A549 (cell line): Measurements from ENCODE around the gene ITGB2. TPM values are rescaled to one million over a fixed set of nuclear protein-coding genes. Genes with fewer than 3 reads are reported as not detected.

Experiments used
- ATAC-seq, 2 experiments: fragments of 200-7000 bp in 1 of 2; fragments of >200 bp in 1 of 2; cut with Nextera tagmentation in 1 of 2; cut with Tn5 transposase in 1 of 2; 3 replicates each; pipeline versions ENCODE4 v1.8.0 to v1.9.1; 2018 to 2020; ENCODE audit warnings: mild to moderate bottlenecking in 1 of 2, moderate library complexity in 1 of 2
- CTCF ChIA-PET: fragments of 300-600 bp; sonication (Branson Sonifier 250); formaldehyde crosslinking; extraction: SDS; loops from one replicate; lab custom pipeline; 2021; ENCODE audit warnings: antibody characterized with exemption, inconsistent platforms; lab: Yijun Ruan, JAX
- POLR2A ChIA-PET: fragments of 350-600 bp; formaldehyde crosslinking; extraction: SDS; loops from one replicate; lab custom pipeline; 2021; ENCODE audit warnings: antibody characterized with exemption, inconsistent platforms; lab: Yijun Ruan, JAX
- DNase-seq, 2 experiments: peaks; one replicate each; pipeline versions ENCODE4 v3.0.0 to v3.0.0-alpha.2; 2011 to 2016; ENCODE audit warnings: low read depth in 1 of 2, low spot score in 1 of 2
- FAIRE-seq: peaks from 2 replicates; lab custom pipeline; 2011; peaks lifted over from hg19 to GRCh38; lab: Jason Lieb, UNC
- H3K27ac ChIP-seq, 2 experiments: fragments of >200 bp; sonication (Bioruptor Twin); formaldehyde crosslinking; 3 replicates each; pipeline ENCODE4 v1.5.1; 2016 to 2017
- H3K4me1 ChIP-seq: fragments of >200 bp; sonication (Bioruptor Twin); formaldehyde crosslinking; 3 replicates; pipeline ENCODE4 v1.6.1; 2016
- H3K4me2 ChIP-seq: fragments of >200 bp; sonication (Bioruptor Twin); formaldehyde crosslinking; 3 replicates; pipeline ENCODE4 v1.6.1; 2016
- H3K4me3 ChIP-seq: fragments of >200 bp; sonication (Bioruptor Twin); formaldehyde crosslinking; 3 replicates; pipeline ENCODE4 v1.5.1; 2016
- H3K9me3 ChIP-seq: fragments of >200 bp; sonication (Bioruptor Twin); formaldehyde crosslinking; 3 replicates; pipeline ENCODE4 v1.6.1; 2016
- ATOH8 ChIP-seq: fragments of 250-450 bp; sonication (Bioruptor Pico); IDR thresholded peaks from 2 replicates; pipeline ENCODE4 v1.5.0; 2020; ENCODE audit warnings: low read depth, mild to moderate bottlenecking, moderate library complexity
- BHLHE40 ChIP-seq: IDR thresholded peaks from 2 replicates; pipeline ENCODE4 v1.6.1; 2012; ENCODE audit warnings: low read depth, low read length, inconsistent platforms
- E2F6 ChIP-seq: IDR thresholded peaks from 2 replicates; pipeline ENCODE4 v1.6.1; 2012; ENCODE audit warnings: low read depth, borderline replicate concordance
- EHF ChIP-seq: fragments of 250-450 bp; sonication (Bioruptor Pico); IDR thresholded peaks from 2 replicates; pipeline ENCODE4 v1.5.0; 2020; ENCODE audit warnings: mild to moderate bottlenecking
- ELK1 ChIP-seq: fragments of 150-350 bp; IDR thresholded peaks from 2 replicates; pipeline ENCODE4 v1.6.1; 2014; ENCODE audit warnings: low read depth, mild to moderate bottlenecking, low read length
- FOXS1 ChIP-seq: fragments of 250-450 bp; sonication (Bioruptor Pico); IDR thresholded peaks from 2 replicates; pipeline ENCODE4 v1.5.0; 2020; ENCODE audit warnings: mild to moderate bottlenecking, moderate library complexity
- HDAC2 ChIP-seq: fragments of 200-600 bp; sonication (generic); IDR thresholded peaks from 2 replicates; pipeline ENCODE4 v1.6.1; 2016
- HES2 ChIP-seq: fragments of >200 bp; sonication (Bioruptor Twin); formaldehyde crosslinking; IDR thresholded peaks from 2 replicates; pipeline ENCODE4 v1.6.1; 2016
- HMGXB4 ChIP-seq: fragments of 250-450 bp; sonication (Bioruptor Pico); IDR thresholded peaks from 2 replicates; pipeline ENCODE4 v1.5.0; 2021; ENCODE audit warnings: mild to moderate bottlenecking, moderate library complexity, borderline replicate concordance
- KDM5A ChIP-seq: fragments of 200-600 bp; sonication (generic); IDR thresholded peaks from 2 replicates; pipeline ENCODE4 v1.6.1; 2016; ENCODE audit warnings: antibody characterized with exemption, mild to moderate bottlenecking
- MYC ChIP-seq: IDR thresholded peaks from 2 replicates; pipeline ENCODE4 v1.6.1; 2012; ENCODE audit warnings: mild to moderate bottlenecking, inconsistent platforms, low read length, improper control_type of control experiment, borderline replicate concordance
- NFE2L2 ChIP-seq: fragments of 150-350 bp; conservative IDR thresholded peaks from 2 replicates; pipeline ENCODE4 v1.6.1; 2014; ENCODE audit warnings: low read length
- PBX3 ChIP-seq: IDR thresholded peaks from 2 replicates; pipeline ENCODE4 v1.6.1; 2012
- PHF8 ChIP-seq: fragments of 200-600 bp; sonication (generic); IDR thresholded peaks from 2 replicates; pipeline ENCODE4 v1.6.1; 2016; ENCODE audit warnings: low read depth, mild to moderate bottlenecking, antibody characterized with exemption, moderate library complexity, borderline replicate concordance
- POLR2AphosphoS2 ChIP-seq: conservative IDR thresholded peaks from 2 replicates; pipeline ENCODE4 v1.6.1; 2012; ENCODE audit warnings: low read length, improper control_type of control experiment, inconsistent platforms
- RCOR1 ChIP-seq: fragments of 150-350 bp; IDR thresholded peaks from 2 replicates; pipeline ENCODE4 v1.6.1; 2014; ENCODE audit warnings: antibody characterized with exemption, low read length, low read depth
- RNF2 ChIP-seq: fragments of 200-600 bp; sonication (generic); IDR thresholded peaks from 2 replicates; pipeline ENCODE4 v1.6.1; 2016; ENCODE audit warnings: low read depth, mild to moderate bottlenecking, antibody characterized with exemption, moderate library complexity, borderline replicate concordance
- TP53 ChIP-seq: fragments of 250-450 bp; sonication (Bioruptor Pico); IDR thresholded peaks from 2 replicates; pipeline ENCODE4 v1.5.0; 2021; ENCODE audit warnings: mild to moderate bottlenecking, moderate library complexity
- WGBS: methylation state at CpG from one replicate; pipeline ENCODE4 v1.1.6; 2017; ENCODE audit errors: missing lambda C conversion rate; 5-methylcytosine and 5-hydroxymethylcytosine counted together
- polyA plus RNA-seq, 4 experiments: library from polyadenylated mRNA; depleted of rRNA in 3 of 4; stranded (reverse); fragments of >200 nt; fragmentation: RNase III in 1 of 4; extraction: RNeasy Plus Mini Kit Qiagen cat#74134 plus additional on column Dnase treatment in 1 of 4; gene quantifications; 2 replicates in 3 of 4; 3 replicates in 1 of 4; pipeline ENCODE4 v1.2.3, GENCODE V29; 2011 to 2017

Gene ITGB2
- polyA plus RNA-seq, 2 of the 4 experiments (the other 2 are of a cell fraction) = 0.46 to 0.59 TPM

DNA sequence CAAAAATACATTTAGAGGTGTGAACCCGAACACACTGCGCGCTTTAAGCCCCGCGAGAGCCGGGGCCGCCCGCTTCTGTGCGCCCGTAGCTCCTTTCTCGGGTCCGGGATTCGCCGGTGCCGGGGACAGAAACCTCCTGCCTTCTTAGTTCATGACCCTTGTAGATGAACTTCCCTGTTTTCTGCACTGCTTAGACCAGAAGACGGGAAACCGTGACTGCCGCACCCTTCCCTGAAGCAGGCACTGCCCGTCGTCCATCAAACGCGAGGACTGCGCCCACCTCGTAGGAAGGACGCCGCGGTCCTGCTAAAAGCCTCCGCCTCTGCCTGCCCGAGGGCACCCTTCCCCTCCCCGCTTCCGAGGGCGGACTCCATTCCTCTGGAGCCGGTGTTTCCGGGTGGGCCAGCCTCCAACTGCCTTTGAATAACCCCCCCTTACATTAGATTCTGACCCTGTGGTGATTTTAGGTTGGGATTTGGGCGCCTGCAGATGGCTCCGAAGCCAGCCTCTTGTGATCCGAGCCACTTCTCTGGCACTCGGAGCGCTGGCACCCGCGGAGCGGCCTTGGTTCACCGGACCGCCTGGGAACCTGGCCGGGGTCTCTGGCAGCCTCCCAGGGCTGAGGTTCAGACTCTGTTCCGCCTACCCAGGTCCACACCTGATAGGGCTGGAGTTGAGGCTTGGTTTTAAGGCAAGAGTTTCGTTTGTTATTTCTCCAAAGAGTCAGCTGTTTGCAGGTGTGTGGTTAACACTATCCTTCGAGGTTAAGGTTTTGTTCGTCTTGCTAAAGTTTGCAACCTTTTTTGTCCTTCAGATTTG, 46.0 kb downstream of the ITGB2 start:
- POLR2A ChIA-PET = no interaction called here
- 86% methylated on average over 46 of the region's 49 CpGs for WGBS
- Histone ChIP-seq H3K27ac (peak overlapping the region; percentile 82 to 97; a peak in 5 of 6 replicates), H3K9me3 (no peaks in the 10 kb centered on the region), H3K4me3 (peak overlapping the region; percentile 66), H3K4me1 (peaks cover 49% of the 10 kb centered on the region), H3K4me2 (peak overlapping the region; percentile 93)
- ATAC-seq (no peak), DNase-seq (no peak), FAIRE-seq (no peak)
- CTCF ChIA-PET = interaction anchor here (0.7 to 1.9 kb wide), 6 partner anchors 18 to 1099 kb away, joined by 3 to 6 read pairs (median 4); partner anchors contain the start of gene UBE2G2
- TF ChIP-seq ATOH8 (CRISPR knock-in tag) = no peak
- TF ChIP-seq MYC = no peak
- no peak for TF ChIP-seq HMGXB4 (CRISPR knock-in tag)
- no peak for TF ChIP-seq RCOR1
- no peak for TF ChIP-seq TP53 (CRISPR knock-in tag)
- TF ChIP-seq HDAC2 = no peak
- TF ChIP-seq KDM5A = no peak
- TF ChIP-seq BHLHE40 = no peak
- no peak for TF ChIP-seq PBX3
- no peak for TF ChIP-seq HES2
- no peak for TF ChIP-seq NFE2L2
- no peak for TF ChIP-seq POLR2AphosphoS2
- TF ChIP-seq EHF = no peak
- TF ChIP-seq ELK1 = no peak
- TF ChIP-seq FOXS1 (CRISPR knock-in tag) = no peak

DNA sequence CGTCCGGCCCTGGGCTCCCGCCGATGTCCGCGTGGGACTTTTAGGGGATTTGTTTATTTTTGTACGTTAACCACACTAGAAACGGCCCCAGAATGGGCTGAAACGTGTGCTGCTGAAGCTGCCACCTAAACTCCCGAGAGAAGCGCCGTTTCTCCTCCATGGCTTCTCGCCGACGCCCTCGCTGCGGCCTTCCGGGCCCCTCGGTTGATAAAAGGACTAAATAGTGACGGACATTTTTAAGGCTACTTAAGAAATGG, 46.5 kb downstream of the ITGB2 start:
- WGBS = 33% methylated on average over 19 of the region's 20 CpGs
- Histone ChIP-seq H3K27ac (peak overlapping the region; percentile 82 to 97), H3K4me3 (peak overlapping the region; percentile 66), H3K9me3 (no peaks in the 10 kb centered on the region), H3K4me2 (peak overlapping the region; percentile 93), H3K4me1 (peaks cover 52% of the 10 kb centered on the region)
- FAIRE-seq (no peak), ATAC-seq (no peak), DNase-seq (no peak)
- CTCF ChIA-PET = interaction anchor here (0.8 to 2.7 kb wide), 3 partner anchors 54 to 81 kb away, joined by 3 to 7 read pairs (median 5); no protein-coding TSS in a partner anchor
- POLR2A ChIA-PET = interaction anchor here (0.7 to 2.3 kb wide), 10 partner anchors 8 to 73 kb away, joined by 3 to 28 read pairs (median 4); partner anchors contain the start of genes SLX9, SUMO3 and UBE2G2
- TF ChIP-seq PHF8 (0 out of 2 replicates have a peak, but pooled peaks have one; percentile 25), NFE2L2 (no peak), PBX3 (no peak), RNF2 (peak; percentile 35; the same call in 1 of the 2 replicates), E2F6 (0 out of 2 replicates have a peak, but pooled peaks have one; percentile 1)
